Measurements from ENCODE around the gene DPP10.

GRCh38 chr2:114937366-114937930, 495.0 kb downstream of the DPP10 start:
- TF ChIP-seq CTCF (IDR thresholded peaks at IDR 0.05) (no peak), POLR2A (IDR thresholded peaks at IDR 0.05) (no peak)

Data from esophagus squamous epithelium (tissue), 4 donors.